CD14-positive monocyte (primary cell): ENCODE measurements around the gene ZNF500. TPM values are rescaled to one million over a fixed set of nuclear protein-coding genes. Genes with fewer than 3 reads are reported as not detected.

Experiments
- DNase-seq, 3 donors: peaks; one replicate each; pipeline ENCODE4 v3.0.0-alpha.2; 2011 to 2022
- H2AFZ ChIP-seq: 2 replicates; pipeline ENCODE4 v1.6.0; 2012; ENCODE audit warnings: mild to moderate bottlenecking, low read depth, low read length, inconsistent platforms; ENCODE audit not compliant: insufficient read depth, poor library complexity, severe bottlenecking
- H3K27ac ChIP-seq, 2 donors: 1 replicate in 1 of 2; 2 replicates in 1 of 2; pipeline ENCODE4 v1.5.1; 2012 to 2013; ENCODE audit warnings: low read length in 2 of 2, control low read depth in 1 of 2, inconsistent platforms in 1 of 2, low read depth in 1 of 2, mild to moderate bottlenecking in 1 of 2
- H3K27me3 ChIP-seq, 2 donors: one replicate each; pipeline versions ENCODE4 v1.6.0 to v1.6.1; 2011 to 2013; ENCODE audit warnings: low read length in 2 of 2; ENCODE audit not compliant: control insufficient read depth in 2 of 2, insufficient read depth in 2 of 2
- H3K36me3 ChIP-seq, 2 donors: replicated peaks in 1 of 2; 1 replicate in 1 of 2; 2 replicates in 1 of 2; pipeline versions ENCODE4 v1.5.1 to v1.6.1; 2012 to 2013; ENCODE audit warnings: low read length in 2 of 2, control low read depth in 1 of 2, inconsistent platforms in 1 of 2, mild to moderate bottlenecking in 1 of 2; ENCODE audit not compliant: insufficient read depth in 2 of 2, control insufficient read depth in 1 of 2
- H3K4me1 ChIP-seq, 2 donors: 1 replicate in 1 of 2; 2 replicates in 1 of 2; pipeline versions ENCODE4 v1.5.1 to v1.6.1; 2012 to 2013; ENCODE audit warnings: low read length in 2 of 2, control low read depth in 1 of 2, inconsistent platforms in 1 of 2, mild to moderate bottlenecking in 1 of 2, moderate library complexity in 1 of 2; ENCODE audit not compliant: insufficient read depth in 2 of 2, control insufficient read depth in 1 of 2
- H3K4me2 ChIP-seq: replicated peaks from 2 replicates; pipeline ENCODE3; 2012; ENCODE audit warnings: low read length, moderate library complexity, mild to moderate bottlenecking; ENCODE audit not compliant: poor library complexity, severe bottlenecking; ENCODE audit errors: extremely low read depth
- H3K4me3 ChIP-seq, 3 experiments: fragments of 200-600 bp in 1 of 3; sonication (generic) in 1 of 3; replicated peaks in 1 of 3; 1 replicate in 2 of 3; 2 replicates in 1 of 3; pipeline ENCODE4 v1.5.1; 2011 to 2013; ENCODE audit warnings: low read length in 3 of 3, mild to moderate bottlenecking in 3 of 3, control low read depth in 2 of 3, low read depth in 2 of 3, inconsistent platforms in 1 of 3, moderate library complexity in 1 of 3
- H3K79me2 ChIP-seq: 2 replicates; pipeline ENCODE4 v1.6.0; 2012; ENCODE audit warnings: mild to moderate bottlenecking, control low read depth, inconsistent platforms, low read length, moderate library complexity; ENCODE audit not compliant: insufficient read depth
- H3K9ac ChIP-seq: 2 replicates; pipeline ENCODE4 v1.6.0; 2017; ENCODE audit warnings: low read length, mild to moderate bottlenecking; ENCODE audit not compliant: insufficient read depth, poor library complexity, severe bottlenecking
- H3K9me3 ChIP-seq, 2 donors: replicated peaks in 1 of 2; 1 replicate in 1 of 2; 2 replicates in 1 of 2; pipeline versions ENCODE4 v1.5.1 to v1.6.1; 2012 to 2013; ENCODE audit warnings: low read length in 2 of 2, control low read depth in 1 of 2; ENCODE audit not compliant: control insufficient read depth in 1 of 2, insufficient read depth in 1 of 2
- H4K20me1 ChIP-seq: 2 replicates; pipeline ENCODE4 v1.6.0; 2012; ENCODE audit warnings: mild to moderate bottlenecking, low read length, control low read depth, moderate library complexity; ENCODE audit not compliant: insufficient read depth
- H3K27ac Mint-ChIP-seq, 7 donors: one replicate each; pipeline ENCODE4 v1.8.0; 2020; ENCODE audit warnings: mild to moderate bottlenecking in 7 of 7, mixed read lengths in 7 of 7, moderate library complexity in 6 of 7, inconsistent platforms in 2 of 7
- H3K27me3 Mint-ChIP-seq, 3 donors: one replicate each; pipeline ENCODE4 v1.8.0; 2021 to 2022; ENCODE audit warnings: low read depth in 3 of 3, mild to moderate bottlenecking in 3 of 3, mixed read lengths in 3 of 3, moderate library complexity in 3 of 3, inconsistent platforms in 1 of 3
- H3K36me3 Mint-ChIP-seq, 2 donors: one replicate each; pipeline ENCODE4 v1.8.0; 2020; ENCODE audit warnings: mixed read lengths in 2 of 2, inconsistent platforms in 1 of 2, mild to moderate bottlenecking in 1 of 2
- H3K4me1 Mint-ChIP-seq: one replicate; pipeline ENCODE4 v1.8.0; 2020; ENCODE audit warnings: mild to moderate bottlenecking, mixed read lengths
- H3K4me3 Mint-ChIP-seq, 2 donors: one replicate each; pipeline ENCODE4 v1.8.0; 2020; ENCODE audit warnings: mild to moderate bottlenecking in 2 of 2, mixed read lengths in 2 of 2, moderate library complexity in 1 of 2
- H3K9me3 Mint-ChIP-seq, 7 donors: one replicate each; pipeline ENCODE4 v1.8.0; 2020 to 2022; ENCODE audit warnings: mixed read lengths in 7 of 7, mild to moderate bottlenecking in 6 of 7, moderate library complexity in 6 of 7, inconsistent platforms in 2 of 7
- WGBS: methylation state at CpG from one replicate; pipeline ENCODE4 v1.1.5; 2013; ENCODE audit warnings: missing lambda C conversion rate; ENCODE audit not compliant: insufficient coverage; 5-methylcytosine and 5-hydroxymethylcytosine counted together
- intact Hi-C, 2 donors: fragments of 100-400 bp; cut with micrococcal nuclease; formaldehyde crosslinking; loops; one replicate each; pipeline versions ENCODE4 v1.15.0 to v1.15.1; 2023
- polyA minus RNA-seq: library from RNA; depleted of rRNA, polyadenylated mRNA; stranded (reverse); fragments of >200 nt; gene quantifications from 2 replicates; pipeline ENCODE4 v1.2.3, GENCODE V29; 2012
- polyA plus RNA-seq, 3 donors: library from polyadenylated mRNA; depleted of rRNA in 1 of 3; unstranded in 2 of 3; stranded (reverse) in 1 of 3; fragments of 300-500 nt in 2 of 3; fragments of >200 nt in 1 of 3; fragmentation: Illumina TruSeq in 2 of 3; gene quantifications; 1 replicate in 2 of 3; 2 replicates in 1 of 3; pipeline ENCODE4 v1.2.3, GENCODE V29; 2012 to 2021
- total RNA-seq, 12 experiments: library from RNA in 1 of 12; stranded (reverse) in 1 of 12; fragments of 120-200 nt in 1 of 12; gene quantifications; one replicate each; pipeline ENCODE4 v1.2.4 and lab custom pipeline; 2013 to 2026; ENCODE audit warnings: mixed read lengths in 6 of 12, inconsistent platforms in 1 of 12
- TF ChIP-seq, protein P1 (sequence below): fragments of 200-600 bp; IDR thresholded peaks from one replicate; pipeline ENCODE4 v1.8.0; 2022; ENCODE audit warnings: antibody characterized with exemption, mild to moderate bottlenecking

ZNF500 gene
- 10.2 TPM for total RNA-seq (2013)
- polyA plus RNA-seq, result 1 to 10 TPM; 2.4 to 5.6 (median 5.2) TPM
- polyA minus RNA-seq, result 6.7 and 11.5 TPM in 2 replicates
- 1.5 to 6.3 (median 3.0) reads per million in 11 experiments for total RNA-seq (lab: John Stamatoyannopoulos, UW)

DNA sequence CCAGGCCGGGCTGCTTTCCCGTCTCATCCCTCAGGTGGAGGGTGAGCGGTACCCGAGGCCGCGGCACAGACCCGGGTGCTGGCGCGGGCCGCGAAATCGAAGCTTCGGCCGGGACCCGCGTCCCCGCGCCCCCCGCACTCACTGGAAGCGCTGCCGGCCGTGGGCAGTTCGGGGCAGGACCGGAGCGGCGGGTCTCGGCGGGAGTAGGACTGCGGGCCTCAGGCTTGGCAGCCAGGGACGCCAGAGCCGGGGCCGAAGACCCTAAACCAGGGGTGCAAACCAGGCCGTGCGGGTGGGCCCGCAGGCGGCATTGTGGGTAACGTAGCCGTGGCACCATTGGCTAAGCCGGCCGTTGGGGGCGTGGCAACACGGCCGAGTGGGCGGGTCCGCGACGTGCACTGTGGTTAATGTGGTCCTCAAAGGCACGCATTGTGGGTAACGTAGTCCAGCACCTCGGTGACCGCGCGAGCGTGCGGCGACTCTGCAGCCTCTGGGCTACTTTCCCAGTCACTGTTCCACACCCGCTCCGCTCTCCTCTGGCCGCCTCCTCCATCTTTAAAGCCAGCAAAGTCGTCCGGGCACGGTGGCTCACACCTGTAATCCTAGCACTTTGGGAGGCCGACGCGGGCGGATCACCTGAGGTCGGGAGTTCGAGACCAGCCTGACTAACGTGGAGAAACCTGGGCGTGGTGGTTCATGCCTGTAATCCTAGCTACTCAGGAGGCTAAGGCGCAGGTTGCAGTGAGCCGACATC, at the start of gene ZNF500:
ZNF500 (minus strand) TSS at position 288 of the 754 bp plus-strand sequence. CDS start 1,184 bp downstream, outside the sequence.
- Histone ChIP-seq H3K4me2 (peak within 1 kb of the TSS; percentile 87), H3K9me3 (no peaks in the 10 kb centered on the region), H4K20me1 (no peaks in the 10 kb centered on the region), H3K4me3 (peak within 1 kb of the TSS; percentile 73 to 93 (median 91)), H2AFZ (peak within 1 kb of the TSS; percentile 95), H3K9ac (peak within 1 kb of the TSS; percentile 83), H3K79me2 (peaks cover 16% of the 10 kb centered on the region), H3K27ac (peak within 1 kb of the TSS; percentile 1 to 78), H3K4me1 (peaks cover 25 to 36% of the 10 kb centered on the region in 2 donors), H3K36me3 (peaks cover 17 to 22% of the 10 kb centered on the region in 2 donors), H3K27me3 (no peaks in the 10 kb centered on the region)
- Mint-ChIP-seq H3K4me1 (peaks cover 35% of the 10 kb centered on the region), H3K27me3 (peaks cover 0 to 5% (median 1%) of the 10 kb centered on the region in 3 donors), H3K4me3 (peak within 1 kb of the TSS; percentile 88 to 97), H3K27ac (peak within 1 kb of the TSS; percentile 88 to 96 (median 93)), H3K36me3 (peaks cover 16 to 33% of the 10 kb centered on the region in 2 donors), H3K9me3 (no peaks in the 10 kb centered on the region)
- under 1% methylated on average over 70 of the region's 72 CpGs for WGBS
- intact Hi-C loops, result loop anchor here (1.0 to 5.0 kb wide), 3 partner anchors 32 to 35 kb away; partner anchors contain the start of genes ANKS3 (in 2 of the 2), DNAAF8 (in 2 of the 2) and ROGDI (in 1 of the 2)
- peak; percentile 91 to 97 (median 93) for DNase-seq
- TF ChIP-seq, protein P1, sequence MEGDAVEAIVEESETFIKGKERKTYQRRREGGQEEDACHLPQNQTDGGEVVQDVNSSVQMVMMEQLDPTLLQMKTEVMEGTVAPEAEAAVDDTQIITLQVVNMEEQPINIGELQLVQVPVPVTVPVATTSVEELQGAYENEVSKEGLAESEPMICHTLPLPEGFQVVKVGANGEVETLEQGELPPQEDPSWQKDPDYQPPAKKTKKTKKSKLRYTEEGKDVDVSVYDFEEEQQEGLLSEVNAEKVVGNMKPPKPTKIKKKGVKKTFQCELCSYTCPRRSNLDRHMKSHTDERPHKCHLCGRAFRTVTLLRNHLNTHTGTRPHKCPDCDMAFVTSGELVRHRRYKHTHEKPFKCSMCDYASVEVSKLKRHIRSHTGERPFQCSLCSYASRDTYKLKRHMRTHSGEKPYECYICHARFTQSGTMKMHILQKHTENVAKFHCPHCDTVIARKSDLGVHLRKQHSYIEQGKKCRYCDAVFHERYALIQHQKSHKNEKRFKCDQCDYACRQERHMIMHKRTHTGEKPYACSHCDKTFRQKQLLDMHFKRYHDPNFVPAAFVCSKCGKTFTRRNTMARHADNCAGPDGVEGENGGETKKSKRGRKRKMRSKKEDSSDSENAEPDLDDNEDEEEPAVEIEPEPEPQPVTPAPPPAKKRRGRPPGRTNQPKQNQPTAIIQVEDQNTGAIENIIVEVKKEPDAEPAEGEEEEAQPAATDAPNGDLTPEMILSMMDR, result no peak

DNA sequence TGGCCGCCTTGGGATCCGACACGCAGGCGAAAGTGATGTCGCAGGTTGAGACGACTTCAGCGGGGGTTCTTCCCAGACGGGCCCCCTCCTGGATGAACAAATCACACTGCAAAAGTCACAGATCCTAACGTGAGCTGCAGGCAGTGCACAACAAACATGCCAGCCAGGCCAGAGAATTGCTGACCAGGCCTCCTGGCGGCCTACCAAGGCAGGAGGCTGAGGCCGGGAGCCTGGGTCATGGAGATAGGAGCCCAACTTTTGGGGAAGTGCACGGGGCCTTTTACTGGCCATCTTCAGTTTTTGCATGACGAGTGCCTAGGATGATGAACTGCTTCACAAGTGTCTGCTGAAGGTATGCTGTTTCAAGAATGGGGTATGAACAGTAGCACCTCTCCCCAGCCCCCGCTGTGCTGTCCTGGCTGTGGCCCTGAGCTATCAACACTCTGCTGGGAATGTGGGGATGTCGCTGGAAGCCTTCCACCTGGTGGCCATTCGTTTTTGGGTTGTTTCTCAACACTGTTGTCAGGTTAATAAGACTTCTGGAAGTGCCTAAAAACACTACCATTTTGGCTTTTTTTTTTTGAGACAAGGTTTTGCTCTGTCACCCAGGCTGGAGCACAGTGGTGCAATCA, 47.7 kb upstream of the ZNF500 start:
- DNase-seq, result no peak
- no peaks in the 10 kb centered on the region for H3K27me3 ChIP-seq
- TF ChIP-seq, protein P1, result no peak
- H3K4me3 ChIP-seq, result no peak overlapping the region
- Mint-ChIP-seq H3K27ac (peak overlapping the region in 3 of 7 donors; percentile 13 to 81 (median 25)), H3K9me3 (peaks cover 0 to 1% (median 0%) of the 10 kb centered on the region in 7 donors), H3K27me3 (peaks cover 0 to 2% (median 2%) of the 10 kb centered on the region in 3 donors), H3K4me1 (no peaks in the 10 kb centered on the region), H3K36me3 (peaks cover 84 to 99% of the 10 kb centered on the region in 2 donors), H3K4me3 (no peak overlapping the region)
- H4K20me1 ChIP-seq, result no peaks in the 10 kb centered on the region
- no peak overlapping the region for H3K27ac ChIP-seq
- H3K9me3 ChIP-seq, result no peaks in the 10 kb centered on the region
- H3K79me2 ChIP-seq, result no peaks in the 10 kb centered on the region
- no peaks in the 10 kb centered on the region for H3K4me1 ChIP-seq
- no peak overlapping the region for H2AFZ ChIP-seq
- WGBS, result 94% methylated on average over 10 of the region's 16 CpGs
- H3K4me2 ChIP-seq, result no peak overlapping the region
- intact Hi-C loops, result no loop called here
- no peak overlapping the region for H3K9ac ChIP-seq
- H3K36me3 ChIP-seq, result peaks cover 79 to 96% of the 10 kb centered on the region in 2 donors
